Adipose tissue (tissue), 3 donors: ENCODE results near the gene DHPS. TPM values are rescaled to one million over a fixed set of nuclear protein-coding genes. Genes with fewer than 3 reads are reported as not detected.
"Not testable (repeated sequence)": the region's sequence is repeated elsewhere in the genome, so short reads cannot be mapped to it uniquely, and the experiment has no call there.

Experiments used
- H3K27ac ChIP-seq: one replicate; pipeline ENCODE4 v1.5.1; 2013; ENCODE audit warnings: low read depth, low read length
- WGBS, 3 donors: extraction: QIAGEN DNeasy Blood & Tissue Kit; methylation state at CpG; one replicate each; pipeline ENCODE4 v1.1.7; 2013; 5-methylcytosine and 5-hydroxymethylcytosine counted together
- polyA plus RNA-seq, 3 donors: library from polyadenylated mRNA; stranded (reverse); fragments of 200-250 nt; gene quantifications; one replicate each; pipeline ENCODE4 v1.2.3, GENCODE V29; 2013
- donor health status: healthy with polysubstance abuse.
- donor health status: Bipolar disorder and iron deficiency.
- donor health status: healthy.

The DHPS gene
- polyA plus RNA-seq, 3 donors = 55.8 to 69.6 (median 68.3) TPM

GRCh38 chr19:12685831-12686230 is 4.2 kb upstream of the DHPS start:
- 80 to 90% (median 90%) methylated on average over 3 of the region's 3 CpGs for WGBS, 3 donors
- H3K27ac ChIP-seq = no peak overlapping the region

- 88 to 95% (median 90%) methylated on average over 9 of the region's 9 CpGs for WGBS, 3 donors
- H3K27ac ChIP-seq = no peak overlapping the region
Observed at GRCh38 chr19:12680034-12680433, 1.6 kb downstream of the DHPS start.

- WGBS, 3 donors = 75 to 90% (median 83%) methylated on average over 5 of the region's 5 CpGs
- not testable (repeated sequence) for H3K27ac ChIP-seq
Observed at GRCh38 chr19:12678039-12678438, 3.6 kb downstream of the DHPS start.

- H3K27ac ChIP-seq = no peak overlapping the region
- WGBS, 3 donors = 89 to 93% (median 91%) methylated on average over 12 of the region's 12 CpGs
Observed at GRCh38 chr19:12676928-12677327, 4.8 kb downstream of the DHPS start.

DNA sequence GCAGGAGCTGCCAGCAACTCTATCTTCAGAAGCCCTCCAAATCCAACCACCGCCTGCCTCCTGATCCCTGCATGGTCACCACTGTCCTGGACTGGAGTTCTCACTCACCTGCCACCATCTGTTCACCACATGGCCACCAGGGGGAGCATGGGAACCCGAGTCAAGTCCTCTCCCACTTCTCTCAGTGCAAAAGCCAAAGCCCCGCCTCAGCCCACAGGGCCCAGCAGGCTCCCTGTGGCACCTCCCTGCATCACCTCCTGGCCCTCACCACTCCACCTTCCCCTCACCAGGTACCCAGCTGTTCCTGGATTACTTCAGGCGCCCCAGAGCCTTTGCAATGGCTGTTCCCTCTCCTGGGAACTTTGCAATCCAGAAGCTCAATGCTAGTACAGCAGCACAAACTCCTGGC is 5.3 kb downstream of the DHPS start:
- WGBS, 3 donors = 14 to 34% (median 18%) methylated on average over 4 of the region's 4 CpGs
- H3K27ac ChIP-seq = no peak overlapping the region

DNA sequence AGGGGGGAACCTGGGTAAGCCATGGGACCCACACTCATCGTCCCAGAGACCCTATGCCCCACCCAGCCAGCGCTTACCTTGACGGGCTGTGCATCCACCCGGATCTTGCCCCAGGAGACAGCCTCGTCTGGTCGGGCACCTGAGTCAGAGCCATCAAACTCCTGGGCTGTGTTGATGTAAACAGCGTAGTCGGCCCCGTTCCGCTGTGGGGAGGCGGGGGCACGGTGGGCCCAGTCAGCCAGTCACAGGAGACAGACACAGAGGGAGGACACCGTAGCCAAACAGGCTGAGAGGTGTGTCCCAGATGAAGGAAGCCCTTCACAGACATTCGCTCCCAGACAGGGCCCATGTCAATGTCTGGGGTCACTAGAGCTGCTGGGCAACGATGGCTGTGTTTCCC is 5.7 kb downstream of the DHPS start:
- 86 to 88% (median 87%) methylated on average over 13 to 15 of the region's 15 CpGs for whole genome bisulfite sequencing, 3 donors
- no peak overlapping the region for H3K27ac ChIP-seq

- WGBS, 3 donors = 92 to 94% (median 94%) methylated on average over 10 of the region's 10 CpGs
- no peak overlapping the region for H3K27ac ChIP-seq
Observed at GRCh38 chr19:12675399-12675798, 6.3 kb downstream of the DHPS start.

- 77 to 90% (median 85%) methylated on average over 10 of the region's 10 CpGs for WGBS, 3 donors
Observed at GRCh38 chr19:12672744-12673143, 8.9 kb downstream of the DHPS start.

GRCh38 chr19:12670159-12670928 is 11.3 kb downstream of the DHPS start:
- H3K27ac ChIP-seq = no peak overlapping the region
- 29 to 43% (median 41%) methylated on average over 24 to 26 of the region's 26 CpGs for WGBS, 3 donors

More at GRCh38 chr19:12672744-12673143, 8.9 kb downstream of the DHPS start:
- no peak overlapping the region for H3K27ac ChIP-seq

GRCh38 chr19:12669270-12670158 is 12.2 kb downstream of the DHPS start:
- WGBS, 3 donors = 0 to 1% (median 1%) methylated on average over 64 of the region's 64 CpGs
- H3K27ac ChIP-seq = peak overlapping the region; percentile 88

- H3K27ac ChIP-seq = no peak overlapping the region
- 0 to 1% (median 1%) methylated on average over 24 of the region's 24 CpGs for WGBS, 3 donors
Observed at GRCh38 chr19:12668932-12669269, 12.8 kb downstream of the DHPS start.

DNA sequence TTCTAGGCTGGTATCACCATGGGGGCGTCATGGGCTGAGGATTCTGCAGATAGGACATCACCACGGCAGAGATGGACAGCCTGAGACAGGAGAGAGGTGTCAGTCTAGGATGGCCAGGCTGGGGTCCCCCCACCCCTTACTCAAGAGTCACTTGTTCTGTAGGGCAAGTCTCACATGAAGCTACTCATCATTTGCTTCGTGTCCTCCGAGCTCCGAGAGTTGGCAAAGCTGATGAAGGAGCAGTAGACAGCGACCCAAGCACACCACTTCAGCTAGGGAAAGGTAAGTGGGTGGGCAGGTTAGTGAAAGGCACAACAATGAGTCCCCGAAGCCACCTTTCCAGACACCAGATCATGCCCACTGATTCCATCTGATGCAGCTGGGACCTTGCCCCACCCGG is 13.3 kb downstream of the DHPS start:
- WGBS, 3 donors = 50 to 73% (median 68%) methylated on average over 8 of the region's 8 CpGs
- no peak overlapping the region for H3K27ac ChIP-seq

DNA sequence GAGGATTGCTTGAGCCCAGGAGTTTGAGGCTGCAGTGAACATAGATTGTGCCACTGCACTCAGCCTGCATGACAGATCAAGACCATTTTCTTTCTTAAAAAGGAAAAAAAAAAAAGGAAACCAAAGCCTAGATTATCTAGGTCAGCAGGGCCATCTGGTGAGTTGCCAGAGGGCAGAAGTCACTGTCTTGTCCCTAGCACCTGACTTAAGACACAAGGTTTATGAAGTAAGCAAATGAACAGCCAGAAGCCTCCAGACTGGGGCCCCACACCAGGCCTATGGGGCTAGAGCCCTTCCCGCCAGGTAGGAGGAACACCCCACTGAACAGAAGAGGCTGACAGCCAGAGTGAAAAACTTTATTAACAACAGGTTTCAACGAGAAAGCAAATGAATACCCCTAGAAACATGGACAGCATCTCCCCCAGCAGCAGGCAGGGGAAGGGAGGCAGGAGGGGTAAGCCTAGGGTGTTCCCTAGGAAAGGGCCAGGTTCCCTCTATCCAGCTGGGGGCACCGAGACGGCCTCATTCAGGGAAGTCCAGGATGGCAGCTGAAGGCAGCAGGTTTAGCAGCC is 13.9 kb downstream of the DHPS start:
- H3K27ac ChIP-seq = no peak overlapping the region
- WGBS, 3 donors = 73 to 79% (median 75%) methylated on average over 4 of the region's 4 CpGs

DNA sequence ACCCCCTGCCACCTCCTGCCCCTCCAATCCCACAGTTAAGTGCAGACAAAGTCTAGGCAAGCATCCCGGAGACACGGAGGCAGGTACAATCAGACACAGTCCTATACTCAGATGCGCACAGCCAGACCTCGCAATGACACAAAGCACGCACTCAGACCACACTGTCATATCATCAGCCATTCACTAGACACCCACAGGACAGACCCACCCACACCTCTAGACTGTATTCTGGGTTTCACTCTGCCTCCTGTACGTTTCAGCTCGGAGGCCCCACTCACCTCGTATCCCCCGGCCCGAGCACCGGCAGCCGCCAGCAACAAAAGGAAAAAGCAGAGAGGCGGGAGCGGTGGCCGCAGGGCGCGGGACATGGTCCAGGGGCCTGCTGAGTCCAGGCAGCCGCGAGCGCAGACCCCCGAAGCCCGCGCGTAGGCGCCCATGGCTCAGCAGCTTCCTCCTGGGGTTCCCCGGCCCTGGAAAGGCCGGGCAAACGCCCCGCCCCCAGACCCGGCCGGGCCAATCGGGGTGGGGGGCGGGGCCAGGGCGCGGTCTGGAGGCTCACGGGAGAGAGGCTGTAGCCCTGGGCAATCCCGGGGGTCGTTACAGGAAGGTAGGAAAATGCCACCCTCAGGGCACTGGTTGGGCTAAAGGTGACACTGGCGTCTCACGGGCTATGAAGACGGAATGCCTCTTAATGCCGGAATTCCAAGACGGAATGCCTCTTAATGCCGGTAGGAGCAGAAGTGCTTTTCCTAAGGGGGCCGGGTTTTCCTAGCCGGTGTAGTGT is 15.2 kb downstream of the DHPS start, which contains the start of the genes MAN2B1 and WDR83:
TSS of gene MAN2B1 (minus strand) at position 478 of the 784 bp plus-strand sequence. CDS start at position 437, 41 bp downstream.
TSS of gene WDR83 (plus strand) at position 543 of the 784 bp plus-strand sequence. CDS start 2,984 bp downstream, outside the sequence.
- WGBS, 3 donors = 1 to 3% (median 2%) methylated on average over 41 to 46 of the region's 46 CpGs
- no peak within 1 kb of the TSS for H3K27ac ChIP-seq

GRCh38 chr19:12665671-12666264 is 15.9 kb downstream of the DHPS start:
- H3K27ac ChIP-seq = no peak overlapping the region
- WGBS, 3 donors = 40 to 49% (median 43%) methylated on average over 12 of the region's 12 CpGs

- 54 to 78% (median 54%) methylated on average over 10 of the region's 10 CpGs for WGBS, 3 donors
- H3K27ac ChIP-seq = no peak overlapping the region
Observed at GRCh38 chr19:12665281-12665573, 16.5 kb downstream of the DHPS start.

DNA sequence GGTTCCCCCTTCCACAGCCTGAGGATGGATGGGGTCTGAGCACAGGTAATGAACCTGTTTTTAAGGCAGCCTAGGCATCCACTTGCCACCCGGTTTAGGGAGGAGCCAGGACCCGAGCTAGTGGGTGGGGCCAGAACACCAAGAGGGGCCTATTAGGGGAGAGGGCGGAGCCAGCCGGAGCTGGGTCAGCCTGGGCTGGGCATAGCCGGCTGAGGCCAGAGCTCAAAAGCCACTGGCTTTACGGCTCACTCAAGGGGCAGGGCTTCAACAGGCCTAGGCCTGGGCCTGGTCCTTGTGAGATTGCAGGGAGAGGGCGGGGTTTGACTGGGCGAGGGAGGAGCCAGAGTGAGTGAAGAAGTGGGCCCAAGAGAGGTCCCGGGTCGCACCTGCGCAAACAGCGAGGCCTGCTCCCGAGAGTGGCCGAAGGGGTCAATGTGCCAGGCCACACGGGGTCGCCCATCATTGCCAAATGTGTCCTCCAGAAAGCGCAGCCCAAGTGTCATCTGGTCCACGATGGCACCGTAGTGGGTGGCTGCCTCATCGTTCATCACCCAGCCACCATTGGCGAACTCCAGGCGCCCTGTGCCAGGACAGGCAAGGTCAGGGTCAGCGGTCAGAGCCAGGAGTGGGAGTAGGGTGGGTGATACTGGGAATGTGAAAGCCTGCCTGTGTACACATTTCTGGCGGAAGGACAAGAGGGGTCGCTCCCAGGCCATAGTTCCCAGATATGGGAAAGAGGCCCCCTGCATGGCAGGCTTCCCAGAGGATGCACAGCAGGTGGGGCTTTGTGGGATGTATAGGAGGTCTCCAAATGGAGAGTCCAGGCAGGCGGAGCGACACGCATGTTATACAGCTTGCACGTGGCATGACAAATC is 17.0 kb downstream of the DHPS start:
- H3K27ac ChIP-seq = no peak overlapping the region
- WGBS, 3 donors = 80 to 87% (median 83%) methylated on average over 29 of the region's 29 CpGs
